GM08714 (cell line): ENCODE data around the gene SWI5.

Experiments
- H3K4me3 ChIP-seq: fragments of 200-500 bp; sonication (Bioruptor generic); 2 replicates; pipeline ENCODE4 v1.5.1; 2014; ENCODE audit warnings: mild to moderate bottlenecking, low read length, inconsistent platforms
- ZNF274 ChIP-seq: IDR thresholded peaks from 2 replicates; pipeline ENCODE4 v1.6.1; 2012; ENCODE audit warnings: mild to moderate bottlenecking, low read depth, low read length

SWI5 gene

DNA sequence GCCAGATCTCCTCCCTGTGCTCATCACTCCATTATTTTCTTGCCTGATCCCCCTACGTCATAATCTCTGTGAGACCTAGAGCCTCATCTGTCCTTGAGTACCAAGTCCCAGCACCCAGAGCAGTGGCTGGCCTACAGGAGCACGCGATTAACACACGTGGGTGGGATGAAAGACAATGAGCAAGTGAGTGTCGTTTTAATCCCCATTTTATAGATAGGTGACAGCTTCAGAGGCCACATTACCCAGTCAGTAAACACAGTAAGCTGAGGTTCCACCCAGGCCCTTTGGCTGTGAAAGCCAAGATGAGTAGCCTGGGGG, 28.9 kb downstream of the SWI5 start:
- no peak overlapping the region for H3K4me3 ChIP-seq
- no peak for TF ChIP-seq ZNF274

DNA sequence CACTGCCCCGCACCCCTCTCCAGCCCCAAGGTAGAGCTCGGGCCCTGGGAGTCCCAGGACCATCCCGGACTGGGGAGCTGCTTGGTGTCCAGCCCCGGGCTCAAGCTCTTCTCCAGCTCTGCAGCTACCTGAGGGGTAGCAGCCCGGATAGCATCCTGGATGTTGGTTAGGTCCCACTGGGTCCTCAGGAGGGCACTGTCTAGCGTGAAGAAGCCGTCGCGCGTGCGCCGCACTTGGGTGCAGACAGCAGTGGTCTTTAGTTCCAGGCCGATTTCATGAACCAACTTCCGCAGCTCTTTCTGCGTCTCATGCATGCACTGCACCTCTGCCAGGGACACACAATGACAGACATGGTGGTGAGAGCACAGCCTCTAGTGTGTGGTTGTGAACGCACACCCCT, 33.5 kb downstream of the SWI5 start:
- no peak for TF ChIP-seq ZNF274
- no peak overlapping the region for H3K4me3 ChIP-seq

DNA sequence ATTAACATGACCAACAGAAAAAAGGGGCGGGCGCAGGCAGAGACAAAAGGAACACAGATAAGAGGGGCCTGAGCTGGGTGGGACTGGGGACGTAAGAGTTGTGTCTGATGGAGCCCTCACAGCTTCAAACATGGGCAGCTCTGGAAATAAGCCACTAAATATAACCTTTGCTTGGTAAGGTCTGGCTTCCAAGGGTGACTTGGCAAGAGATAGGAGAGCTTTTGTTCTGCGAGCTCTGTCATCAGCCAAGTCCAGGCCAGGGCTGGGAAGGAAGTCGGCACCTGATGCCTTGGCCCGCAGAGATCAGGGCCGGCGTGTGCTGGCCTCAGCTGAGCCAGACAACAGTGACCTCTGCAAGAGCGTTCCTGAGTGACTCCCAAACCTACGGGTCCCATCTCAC, 34.4 kb downstream of the SWI5 start:
- no peak for TF ChIP-seq ZNF274
- H3K4me3 ChIP-seq, result no peak overlapping the region

DNA sequence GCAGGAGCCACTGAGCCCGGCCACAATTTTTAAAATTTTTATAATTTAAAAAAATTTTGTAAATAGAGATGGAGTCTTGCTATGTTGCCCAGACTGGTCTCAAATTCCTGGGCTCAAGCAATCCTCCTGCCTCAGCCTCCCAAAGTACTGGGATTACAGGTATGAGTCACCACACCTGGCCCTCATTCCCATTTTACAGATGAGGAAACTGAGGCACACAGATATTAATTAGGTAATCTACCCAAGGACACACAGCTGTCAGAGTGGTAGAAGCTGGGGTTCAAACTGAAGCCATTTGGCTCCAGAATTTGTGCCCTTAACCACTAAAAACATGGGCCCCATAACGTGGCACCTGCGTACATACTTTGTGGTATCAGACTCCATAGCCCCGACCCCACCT, 38.6 kb downstream of the SWI5 start:
- no peak for TF ChIP-seq ZNF274
- H3K4me3 ChIP-seq, result no peak overlapping the region

DNA sequence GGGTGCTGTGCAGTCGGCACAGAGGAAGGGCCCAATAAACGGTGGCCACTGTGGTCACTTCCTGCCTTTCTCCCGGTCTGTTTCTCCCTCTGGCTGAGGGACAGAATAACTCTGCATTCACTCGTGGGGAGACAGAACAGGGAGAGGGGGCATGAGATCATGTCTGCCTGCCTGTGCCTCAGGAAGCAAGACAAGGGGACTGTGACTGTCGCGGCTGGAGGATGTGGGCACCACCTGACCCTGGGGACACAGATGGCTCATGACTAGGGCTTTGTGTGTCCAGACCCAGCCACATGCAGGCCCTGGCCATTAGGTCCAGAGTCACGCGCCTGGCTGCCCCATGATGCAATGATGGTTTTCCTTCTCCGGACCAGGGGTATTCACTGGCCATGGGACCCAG, 40.3 kb downstream of the SWI5 start:
- no peak for TF ChIP-seq ZNF274
- H3K4me3 ChIP-seq, result no peak overlapping the region

DNA sequence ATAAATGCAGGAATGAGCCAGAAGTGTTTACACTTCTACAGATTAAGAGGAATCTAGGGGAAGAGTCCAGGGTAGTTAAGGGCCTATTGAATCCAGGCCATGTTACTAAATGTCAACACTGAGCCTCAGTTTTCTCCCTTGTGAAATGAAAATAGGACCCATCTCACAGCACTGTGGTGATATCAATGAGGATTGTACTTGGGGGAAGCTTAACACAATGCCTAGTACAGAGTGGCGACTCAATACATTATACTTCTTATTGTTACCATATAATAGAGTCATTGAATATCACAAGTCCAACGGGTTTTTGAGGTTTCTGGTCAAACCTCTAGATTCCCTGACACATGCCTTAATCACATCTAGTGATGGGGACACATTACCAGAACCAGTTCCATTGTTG, 41.6 kb downstream of the SWI5 start:
- TF ChIP-seq ZNF274, result no peak
- H3K4me3 ChIP-seq, result no peak overlapping the region

DNA sequence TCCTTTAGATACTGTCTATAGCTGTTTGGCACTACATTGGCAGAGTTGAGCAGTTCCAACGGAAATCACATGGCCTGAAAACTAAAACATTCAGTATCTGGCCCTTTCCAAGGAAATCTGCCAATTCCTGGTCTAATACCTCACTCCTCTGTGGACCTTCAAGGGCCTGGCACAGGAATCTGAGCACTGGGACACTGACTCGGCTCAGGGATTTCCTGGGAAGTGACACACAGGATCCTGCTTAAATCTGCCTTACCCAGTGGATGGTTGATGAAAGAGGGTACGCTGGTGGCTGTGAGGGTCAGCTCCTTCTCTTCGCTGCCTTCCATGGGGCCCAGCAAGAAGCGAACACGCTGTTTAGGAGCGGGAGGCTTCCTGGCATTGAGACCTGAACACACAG, 45.3 kb downstream of the SWI5 start:
- no peak for TF ChIP-seq ZNF274
- peak overlapping the region; percentile 91 for H3K4me3 ChIP-seq

DNA sequence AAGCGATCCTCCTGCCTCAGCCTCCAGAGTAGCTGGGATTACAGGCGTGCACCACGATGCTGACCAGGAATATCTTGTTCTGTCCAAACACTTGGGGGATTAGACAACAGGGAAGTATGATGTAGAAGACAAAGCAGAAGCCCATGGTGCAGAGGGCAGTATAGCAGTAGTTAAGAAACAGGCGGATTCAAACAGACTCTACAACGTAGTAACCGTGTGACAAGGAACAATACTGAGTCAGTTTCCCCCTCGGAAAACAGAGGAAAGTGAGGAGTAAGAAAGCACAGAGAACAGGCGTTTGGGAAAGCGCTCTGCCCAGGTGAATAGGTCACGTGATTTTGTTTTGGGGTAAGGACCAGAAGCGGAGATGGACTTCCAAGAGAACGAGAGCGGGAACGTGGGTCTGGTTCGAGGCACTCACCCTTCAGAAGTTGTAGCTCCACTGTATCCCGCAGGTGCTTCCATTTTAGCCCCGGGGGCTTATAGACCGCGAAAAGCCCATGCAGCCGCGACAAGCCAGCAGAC, 45.9 kb downstream of the SWI5 start:
- peak overlapping the region; percentile 91 for H3K4me3 ChIP-seq
- TF ChIP-seq ZNF274, result no peak

DNA sequence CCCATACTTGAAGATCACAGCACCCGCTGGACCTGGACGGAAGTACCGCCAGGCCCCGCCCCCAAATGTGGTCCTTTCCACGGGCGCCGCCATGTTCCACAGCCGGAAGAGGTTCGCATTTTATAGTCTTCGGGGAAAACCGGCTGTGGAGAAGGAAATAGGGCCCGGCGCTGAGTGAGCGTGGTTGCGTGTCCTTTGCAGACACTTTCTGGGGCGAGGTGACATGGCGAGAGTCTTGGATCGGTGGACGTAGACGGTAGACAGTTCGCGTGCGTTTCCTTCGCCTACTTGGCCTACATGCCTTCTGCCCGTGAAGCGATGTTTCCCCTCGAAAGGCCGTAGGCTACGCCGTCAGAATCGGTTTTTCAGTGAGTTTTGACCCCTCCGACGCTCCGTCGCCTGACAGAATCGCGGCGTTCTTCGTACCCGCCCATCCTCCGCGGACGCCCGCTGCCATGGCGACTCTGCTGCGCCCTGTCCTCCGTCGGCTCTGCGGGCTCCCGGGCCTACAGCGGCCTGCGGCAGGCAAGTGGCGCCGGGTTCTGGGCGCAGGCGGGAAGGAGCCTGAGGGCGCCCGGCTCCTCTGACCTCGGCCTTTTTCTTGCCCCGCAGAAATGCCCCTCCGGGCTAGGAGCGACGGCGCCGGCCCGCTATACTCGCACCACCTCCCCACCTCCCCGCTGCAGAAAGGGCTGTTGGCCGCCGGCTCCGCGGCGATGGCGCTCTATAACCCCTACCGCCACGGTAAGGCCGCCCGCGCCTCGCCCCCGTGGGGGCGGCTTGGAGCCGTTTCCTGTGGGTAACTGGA, 46.5 kb downstream of the SWI5 start, which contains the start of the genes COQ4 and TRUB2:
Gene COQ4 (plus strand): TSS at position 436 of the 808 bp plus-strand sequence. CDS start 20 bp downstream, at position 456.
Gene TRUB2 (minus strand): TSS at position 44 of the 808 bp plus-strand sequence. CDS start 39 bp downstream, at position 5.
- TF ChIP-seq ZNF274, result no peak
- peak within 1 kb of the TSS; percentile 91 for H3K4me3 ChIP-seq

DNA sequence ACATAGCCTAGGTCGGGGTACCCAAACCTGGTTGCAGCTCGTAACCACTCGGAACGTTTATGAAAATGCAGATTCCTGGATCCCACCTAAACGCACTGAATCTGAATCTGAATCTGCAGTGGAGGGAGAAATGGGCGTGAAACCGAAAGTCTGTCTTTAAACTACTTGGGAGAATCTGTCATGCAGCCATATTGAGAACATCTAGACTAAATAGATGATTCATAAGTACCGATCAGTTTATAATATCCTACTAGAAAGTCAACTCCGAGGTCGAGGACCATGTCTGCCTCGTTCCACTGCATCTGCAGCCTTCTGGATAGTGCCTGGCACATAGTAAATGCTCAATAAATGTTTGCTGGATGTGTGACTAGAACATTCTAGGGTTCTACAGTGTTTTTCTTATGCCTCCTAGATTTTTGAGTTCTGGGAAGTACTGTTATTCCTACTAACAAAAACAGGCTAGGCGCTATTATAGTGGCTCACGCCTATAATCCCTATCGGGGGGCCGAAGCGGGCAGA, 47.2 kb downstream of the SWI5 start:
- TF ChIP-seq ZNF274, result no peak
- peak overlapping the region; percentile 91 for H3K4me3 ChIP-seq

DNA sequence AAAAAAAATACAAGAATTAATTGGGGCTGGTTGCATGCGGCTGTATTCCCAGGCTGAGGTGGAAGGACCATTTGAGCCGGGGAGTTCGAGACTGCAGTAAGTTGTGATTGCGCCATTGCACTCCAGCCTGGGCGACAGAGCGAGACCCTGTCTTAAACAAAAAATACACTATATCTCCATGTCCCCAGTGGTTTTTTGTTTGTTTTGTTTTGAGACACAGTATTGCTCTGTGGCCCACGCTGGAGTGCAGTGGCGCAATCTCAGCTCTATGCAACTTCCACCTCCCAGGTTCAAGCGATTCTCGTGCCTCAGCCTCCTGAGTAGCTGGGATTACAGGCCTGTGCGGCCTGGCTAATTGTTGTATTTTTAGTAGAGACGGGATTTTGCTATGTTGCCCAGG, 47.7 kb downstream of the SWI5 start:
- peak overlapping the region; percentile 91 for H3K4me3 ChIP-seq
- no peak for TF ChIP-seq ZNF274

DNA sequence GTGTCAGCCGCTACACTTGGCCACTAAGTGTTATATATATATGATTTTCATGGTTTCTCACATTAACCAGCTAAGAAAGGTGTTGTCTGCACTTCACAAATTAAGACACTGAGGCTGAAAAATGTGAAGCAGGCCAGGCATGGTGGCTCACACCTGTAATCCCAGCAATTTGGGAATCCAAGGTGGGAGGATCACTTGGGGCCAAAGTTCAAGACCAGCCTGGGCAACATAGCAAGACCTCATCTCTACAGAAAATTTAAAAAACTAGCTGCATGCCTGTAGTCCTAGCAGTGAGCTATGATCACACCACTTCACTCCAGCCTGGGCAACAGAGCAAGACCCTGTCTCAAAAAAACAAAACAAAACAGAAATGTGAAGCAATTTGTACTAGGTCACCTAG, 48.3 kb downstream of the SWI5 start:
- no peak overlapping the region for H3K4me3 ChIP-seq
- TF ChIP-seq ZNF274, result no peak

DNA sequence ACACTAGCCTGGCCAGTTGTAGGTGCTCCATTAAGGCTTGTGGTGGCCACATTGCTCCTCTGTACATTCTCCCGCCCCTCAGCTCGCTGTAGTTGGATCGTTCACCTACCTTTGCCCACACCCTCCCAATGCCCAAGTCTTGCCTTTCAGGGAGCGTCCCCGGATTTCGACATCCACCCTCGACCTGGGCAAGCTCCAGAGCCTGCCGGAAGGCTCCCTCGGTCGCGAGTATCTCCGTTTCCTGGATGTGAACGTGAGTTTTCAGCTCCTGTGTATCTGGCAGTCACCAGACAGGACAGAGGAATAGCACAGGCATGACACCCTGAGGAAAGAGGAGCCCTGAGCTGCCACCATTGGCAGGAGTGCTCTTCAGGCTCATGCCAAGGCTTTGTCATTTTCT, 49.6 kb downstream of the SWI5 start:
- no peak for TF ChIP-seq ZNF274
- H3K4me3 ChIP-seq, result no peak overlapping the region

DNA sequence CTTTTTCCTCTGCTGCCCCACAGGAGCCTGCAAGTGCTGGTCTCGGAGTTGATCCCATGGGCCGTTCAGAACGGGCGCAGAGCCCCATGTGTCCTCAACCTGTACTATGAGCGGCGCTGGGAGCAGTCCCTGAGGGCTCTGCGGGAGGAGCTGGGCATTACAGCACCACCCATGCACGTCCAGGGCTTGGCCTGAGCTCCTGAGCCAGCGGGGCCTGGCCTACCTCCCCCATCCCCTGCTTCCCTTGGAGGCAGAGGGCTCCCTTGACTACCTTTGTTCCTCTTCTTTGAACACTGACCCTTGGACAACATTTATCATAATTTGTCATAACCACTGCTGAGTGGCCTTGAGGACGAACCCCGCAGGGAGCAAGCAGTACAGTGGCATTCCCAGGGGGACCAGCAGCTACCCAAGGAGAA, 57.4 kb downstream of the SWI5 start:
- no peak overlapping the region for H3K4me3 ChIP-seq
- TF ChIP-seq ZNF274, result no peak

DNA sequence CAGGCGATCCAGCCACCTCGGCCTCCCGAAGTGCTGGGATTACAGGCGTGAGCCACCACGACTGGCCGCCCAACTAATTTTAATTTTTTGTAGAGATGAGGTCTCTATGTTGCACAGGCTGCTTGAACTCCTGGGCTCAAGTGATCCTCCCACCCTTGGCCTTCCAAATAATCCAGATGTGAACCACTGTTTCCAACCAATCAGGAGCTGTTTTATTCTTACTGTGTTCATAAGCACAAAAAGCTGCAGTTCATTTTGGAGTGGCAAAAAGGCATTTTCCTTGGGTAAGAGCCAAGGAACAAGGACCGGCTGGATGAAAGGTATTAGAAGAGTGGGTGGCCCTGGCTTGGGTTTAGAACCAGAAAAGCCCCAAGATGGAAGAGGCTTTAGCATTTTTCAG, 59.1 kb downstream of the SWI5 start:
- TF ChIP-seq ZNF274, result no peak
- no peak overlapping the region for H3K4me3 ChIP-seq
